Esophagus muscularis mucosa (tissue), 4 donors: ENCODE results near the gene MAGIX. TPM values are rescaled to one million over a fixed set of nuclear protein-coding genes. Genes with fewer than 3 reads are reported as not detected.

Source experiments
- DNase-seq: peaks from one replicate; pipeline ENCODE4 v3.0.0-alpha.2; 2017; ENCODE audit errors: extremely low spot score
- H3K27ac ChIP-seq, 4 donors: fragments of 200-600 bp; sonication (generic); replicated peaks in 1 of 4; 1 replicate in 3 of 4; 2 replicates in 1 of 4; pipeline ENCODE4 v1.5.1; 2016 to 2019; ENCODE audit warnings: mild to moderate bottlenecking in 1 of 4
- H3K27me3 ChIP-seq, 4 donors: fragments of 200-600 bp; sonication (generic); one replicate each; pipeline versions ENCODE4 v1.5.1 to v1.6.0; 2016 to 2019
- H3K36me3 ChIP-seq, 4 donors: fragments of 200-600 bp; sonication (generic); one replicate each; pipeline ENCODE4 v1.5.1; 2016 to 2019
- H3K4me1 ChIP-seq, 4 donors: fragments of 200-600 bp; sonication (generic); one replicate each; pipeline ENCODE4 v1.5.1; 2016 to 2019
- H3K4me3 ChIP-seq, 4 donors: fragments of 200-600 bp; sonication (generic); 1 replicate in 2 of 4; 2 replicates in 2 of 4; pipeline ENCODE4 v1.5.1; 2016 to 2019; ENCODE audit warnings: mild to moderate bottlenecking in 4 of 4, moderate library complexity in 1 of 4
- H3K9me3 ChIP-seq, 4 donors: fragments of 200-600 bp; sonication (generic); 1 replicate in 3 of 4; 2 replicates in 1 of 4; pipeline ENCODE4 v1.5.1; 2016 to 2019
- CTCF ChIP-seq, 3 experiments: fragments of 200-600 bp in 2 of 3; fragments of 450-650 bp in 1 of 3; sonication (generic) in 2 of 3; IDR thresholded peaks; one replicate each; pipeline ENCODE4 v1.5.1; 2017 to 2019; ENCODE audit warnings: antibody characterized with exemption in 3 of 3, mild to moderate bottlenecking in 2 of 3, moderate library complexity in 1 of 3
- EP300 ChIP-seq: sonication (generic); formaldehyde crosslinking; IDR thresholded peaks from one replicate; pipeline ENCODE4 v1.6.1; 2017; ENCODE audit warnings: antibody characterized with exemption
- POLR2A ChIP-seq: fragments of 450-650 bp; IDR thresholded peaks from one replicate; pipeline ENCODE4 v1.6.1; 2017; ENCODE audit warnings: antibody characterized with exemption, moderate library complexity, mild to moderate bottlenecking, low read depth
- POLR2AphosphoS5 ChIP-seq, 2 donors: sonication (generic); formaldehyde crosslinking; IDR thresholded peaks; one replicate each; pipeline ENCODE4 v1.6.1; 2017; ENCODE audit warnings: antibody characterized with exemption in 2 of 2
- WGBS: methylation state at CpG from one replicate; pipeline ENCODE4 v1.1.5; 2018; 5-methylcytosine and 5-hydroxymethylcytosine counted together
- intact Hi-C: fragments of 100-400 bp; cut with DNase I; formaldehyde crosslinking; loops from one replicate; pipeline ENCODE4 v1.15.1; 2023
- total RNA-seq, 4 donors: library from RNA; depleted of rRNA; stranded (reverse); fragments of >200 nt; gene quantifications; one replicate each; pipeline versions ENCODE4 v1.1.0 to v1.2.1, GENCODE V29; 2016

MAGIX gene
- total RNA-seq, 4 donors from 2014 or later: 1.5 to 4.2 (median 3.6) TPM

GRCh38 chrX:49184294-49185281, 22.0 kb downstream of the MAGIX start:
- Histone ChIP-seq H3K27me3 (no peaks in the 10 kb centered on the region), H3K4me1 (peaks cover 12 to 30% (median 29%) of the 10 kb centered on the region in 4 donors), H3K27ac (peak overlapping the region; percentile 83 to 87 (median 86)), H3K36me3 (peaks cover 0 to 24% (median 14%) of the 10 kb centered on the region in 4 donors), H3K9me3 (no peaks in the 10 kb centered on the region), H3K4me3 (peak overlapping the region; percentile 57 to 68 (median 60))
- DNase-seq: peak; percentile 97
- WGBS: 60% methylated on average over 21 of the region's 46 CpGs
- TF ChIP-seq CTCF (IDR thresholded peaks at IDR 0.05) (peak in 1 of 3 experiments; percentile 15), EP300 (no peak), POLR2AphosphoS5 (IDR thresholded peaks at IDR 0.05) (peak; percentile 80 to 82), POLR2A (no peak)
- intact Hi-C loops: no loop called here

GRCh38 chrX:49186125-49187027, 23.8 kb downstream of the MAGIX start, which contains the start of gene PRICKLE3:
Gene PRICKLE3 (minus strand): TSS chrX:49186373. CDS start chrX:49186297, 76 bp downstream.
- Histone ChIP-seq H3K4me3 (peak within 1 kb of the TSS; percentile 57 to 68 (median 60)), H3K27ac (peak within 1 kb of the TSS; percentile 83 to 87 (median 86)), H3K4me1 (peaks cover 12 to 37% (median 31%) of the 10 kb centered on the region in 4 donors), H3K9me3 (no peaks in the 10 kb centered on the region), H3K36me3 (peaks cover 0 to 20% (median 8%) of the 10 kb centered on the region in 4 donors), H3K27me3 (no peaks in the 10 kb centered on the region)
- TF ChIP-seq CTCF (IDR thresholded peaks at IDR 0.05) (peak; percentile 30 to 48 (median 32)), POLR2A (peak; percentile 42), EP300 (no peak), POLR2AphosphoS5 (IDR thresholded peaks at IDR 0.05) (peak; percentile 86 to 89)
- intact Hi-C loops: no loop called here
- 64% methylated on average over 18 of the region's 62 CpGs for WGBS
- no peak for DNase-seq

GRCh38 chrX:49187028-49187394, 24.5 kb downstream of the MAGIX start:
- Histone ChIP-seq H3K9me3 (no peaks in the 10 kb centered on the region), H3K4me1 (peaks cover 12 to 37% (median 35%) of the 10 kb centered on the region in 4 donors), H3K27ac (peak overlapping the region; percentile 83 to 87 (median 86)), H3K36me3 (peaks cover 0 to 17% (median 8%) of the 10 kb centered on the region in 4 donors), H3K4me3 (no peak overlapping the region), H3K27me3 (no peaks in the 10 kb centered on the region)
- TF ChIP-seq CTCF (IDR thresholded peaks at IDR 0.05): no peak
- no peak for TF ChIP-seq POLR2AphosphoS5 (IDR thresholded peaks at IDR 0.05)
- TF ChIP-seq POLR2A: no peak
- no peak for TF ChIP-seq EP300
- 67% methylated on average over 11 of the region's 15 CpGs for WGBS
- intact Hi-C loops: no loop called here
- no peak for DNase-seq

GRCh38 chrX:49187526-49187925, 25.0 kb downstream of the MAGIX start:
- H3K4me1 ChIP-seq: peaks cover 12 to 40% (median 37%) of the 10 kb centered on the region in 4 donors
- no peaks in the 10 kb centered on the region for H3K9me3 ChIP-seq
- no peak overlapping the region for H3K4me3 ChIP-seq
- intact Hi-C loops: no loop called here
- H3K36me3 ChIP-seq: peaks cover 0 to 12% (median 4%) of the 10 kb centered on the region in 4 donors
- H3K27me3 ChIP-seq: no peaks in the 10 kb centered on the region
- TF ChIP-seq POLR2A: no peak
- no peak for TF ChIP-seq EP300
- TF ChIP-seq CTCF (IDR thresholded peaks at IDR 0.05): no peak
- no peak for TF ChIP-seq POLR2AphosphoS5 (IDR thresholded peaks at IDR 0.05)
- DNase-seq: no peak
- peak overlapping the region; percentile 83 to 87 (median 86) for H3K27ac ChIP-seq
- 87% methylated on average over 10 of the region's 10 CpGs for WGBS
